ENCODE data around the gene BRSK2.
"Not testable (repeated sequence)": the region's sequence is repeated elsewhere in the genome, so short reads cannot be mapped to it uniquely, and the experiment has no call there.

The BRSK2 gene

DNA sequence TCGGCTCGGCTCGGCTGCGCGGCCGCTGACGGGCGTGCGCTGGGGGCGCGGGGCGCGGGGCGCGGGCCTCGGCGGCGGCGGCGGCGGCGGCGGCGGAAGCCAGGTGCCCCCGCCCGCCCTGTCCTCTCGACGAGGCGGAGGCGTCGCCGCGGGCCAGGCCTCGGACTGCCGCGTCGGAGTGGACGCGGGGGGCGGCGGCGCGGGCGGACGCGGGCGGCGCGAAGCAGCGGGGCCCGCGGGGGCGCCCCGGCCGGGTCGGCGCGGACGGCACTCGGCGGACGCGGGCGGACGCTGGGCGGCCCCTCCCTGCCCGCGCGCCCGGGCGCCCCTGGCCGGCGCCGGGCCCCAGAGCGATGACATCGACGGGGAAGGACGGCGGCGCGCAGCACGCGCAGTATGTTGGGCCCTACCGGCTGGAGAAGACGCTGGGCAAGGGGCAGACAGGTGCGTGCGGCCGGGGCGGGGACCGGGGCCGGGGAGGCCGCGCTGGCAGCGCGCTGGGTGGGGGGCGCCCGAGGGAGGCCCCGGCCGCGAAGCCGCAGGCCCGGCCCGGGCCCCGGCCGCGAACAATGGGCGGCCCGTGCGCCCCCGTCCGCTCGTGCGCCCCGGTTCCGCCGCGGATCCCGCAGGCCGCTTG, at the start of gene BRSK2:
BRSK2 (plus strand) TSS at position 3 of the 637 bp plus-strand sequence; CDS start at position 354, 351 bp downstream.
- DNase-seq, result no peak

- DNase-seq, result no peak
Observed at GRCh38 chr11:1340111-1340510, 49.6 kb upstream of the BRSK2 start.

DNA sequence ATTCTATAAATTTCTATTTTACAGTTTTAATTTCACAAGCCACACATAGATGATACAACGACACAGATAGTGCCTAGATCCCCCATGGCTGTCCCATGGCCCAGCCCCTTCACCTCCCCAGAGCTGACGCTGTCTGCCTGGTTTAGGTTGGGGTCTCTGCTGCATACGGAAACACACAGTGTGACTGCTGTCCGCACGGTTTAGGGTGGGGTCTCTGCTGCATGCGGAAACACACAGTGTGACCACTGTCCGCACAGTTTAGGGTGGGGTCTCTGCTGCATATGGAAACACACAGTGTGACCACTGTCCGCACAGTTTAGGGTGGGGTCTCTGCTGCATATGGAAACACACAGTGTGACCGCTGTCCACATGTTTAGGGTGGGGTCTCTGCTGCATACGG, 48.5 kb upstream of the BRSK2 start:
- not testable (repeated sequence) for DNase-seq

GRCh38 chr11:1341928-1342524, 47.7 kb upstream of the BRSK2 start:
- no peak for DNase-seq

DNA sequence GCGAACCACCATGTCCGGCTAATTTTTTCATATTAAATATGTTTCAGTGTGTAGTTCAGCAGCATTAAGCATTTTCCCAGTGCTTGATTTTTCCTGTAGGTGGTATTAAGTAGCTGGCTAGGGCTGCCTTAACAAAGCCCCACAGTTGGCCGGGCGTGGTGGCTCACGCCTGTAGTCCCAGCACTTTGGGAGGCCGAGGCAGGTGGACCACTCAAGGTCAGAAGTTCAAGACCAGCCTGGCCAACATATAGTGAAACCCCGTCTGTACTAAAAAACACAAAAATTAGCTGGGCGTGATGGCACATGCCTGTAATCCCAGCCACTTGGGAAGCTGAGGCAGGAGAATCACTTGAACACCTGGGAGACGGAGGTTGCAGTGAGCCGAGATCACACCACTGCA, 46.8 kb upstream of the BRSK2 start:
- no peak for DNase-seq

DNA sequence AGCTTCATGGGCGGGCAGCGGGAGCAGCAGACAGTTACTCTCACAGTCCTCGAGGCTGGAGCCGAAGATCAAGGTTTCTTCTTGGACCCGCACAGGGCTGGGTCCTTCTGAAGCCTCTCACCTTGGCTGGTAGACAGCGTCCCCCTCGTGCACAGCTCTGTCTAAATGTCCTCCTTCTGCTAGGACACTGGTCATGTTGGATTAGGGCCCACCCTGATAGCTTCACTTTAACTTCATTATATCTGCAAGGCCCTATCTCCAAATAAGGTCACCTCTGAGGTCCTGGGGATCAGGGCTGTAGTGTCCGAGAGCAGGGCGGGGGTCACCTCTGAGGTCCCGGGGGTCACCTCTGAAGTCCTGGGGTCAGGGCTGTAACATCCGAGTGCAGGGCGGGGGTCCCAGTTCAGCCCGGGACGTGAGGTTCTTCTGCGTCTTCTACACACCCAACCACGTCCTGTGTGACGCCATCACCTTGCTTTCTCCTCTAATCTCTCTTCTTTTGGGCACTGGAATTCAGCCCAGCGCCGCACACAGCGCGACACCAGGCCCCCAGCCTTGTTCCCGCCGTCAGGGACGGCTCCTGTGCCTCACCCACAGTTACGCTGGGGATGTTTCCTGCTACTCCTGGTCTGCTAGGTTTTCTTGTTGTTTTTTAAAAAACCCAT, 46.2 kb upstream of the BRSK2 start:
- no peak for DNase-seq

- no peak for DNase-seq
Observed at GRCh38 chr11:1344056-1344635, 45.6 kb upstream of the BRSK2 start.

DNA sequence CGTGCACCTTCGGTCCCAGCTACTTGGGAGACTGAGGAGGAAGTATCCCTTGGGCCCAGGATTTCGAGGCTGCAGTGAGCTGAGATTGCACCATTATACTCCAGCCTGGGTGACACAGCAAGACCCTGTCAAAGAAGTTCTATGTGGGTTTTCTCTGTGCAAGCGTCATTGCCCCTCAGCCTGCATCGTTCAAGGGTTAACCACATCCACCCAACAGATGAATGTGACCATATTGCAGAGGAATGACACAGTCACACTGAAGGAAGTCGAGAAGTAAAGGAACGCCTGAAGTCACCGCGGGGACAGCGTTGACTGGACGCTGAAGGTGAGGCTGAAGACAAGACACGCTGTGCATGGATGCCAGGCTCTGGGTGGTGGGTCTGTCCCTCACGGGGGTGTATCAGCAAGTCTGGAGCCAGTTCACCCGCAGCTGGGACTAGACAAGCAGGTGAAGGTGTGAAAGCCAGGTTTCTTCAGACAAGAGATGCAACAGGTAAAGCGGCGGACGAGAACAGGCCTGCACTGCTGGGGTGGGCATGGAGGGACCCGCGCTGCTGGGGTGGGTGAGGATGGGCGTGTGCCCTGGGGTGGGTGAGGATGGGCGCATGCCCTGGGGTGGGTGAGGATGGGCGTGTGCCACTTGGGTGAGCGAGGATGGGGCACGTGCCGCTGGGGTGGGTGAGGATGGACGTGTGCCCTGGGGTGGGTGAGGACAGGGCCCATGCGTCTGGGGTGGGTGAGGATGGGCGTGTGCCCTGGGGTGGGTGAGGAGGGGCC, 43.8 kb upstream of the BRSK2 start:
- no peak for DNase-seq

- DNase-seq, result no peak
Observed at GRCh38 chr11:1346669-1347390, 42.9 kb upstream of the BRSK2 start.

DNA sequence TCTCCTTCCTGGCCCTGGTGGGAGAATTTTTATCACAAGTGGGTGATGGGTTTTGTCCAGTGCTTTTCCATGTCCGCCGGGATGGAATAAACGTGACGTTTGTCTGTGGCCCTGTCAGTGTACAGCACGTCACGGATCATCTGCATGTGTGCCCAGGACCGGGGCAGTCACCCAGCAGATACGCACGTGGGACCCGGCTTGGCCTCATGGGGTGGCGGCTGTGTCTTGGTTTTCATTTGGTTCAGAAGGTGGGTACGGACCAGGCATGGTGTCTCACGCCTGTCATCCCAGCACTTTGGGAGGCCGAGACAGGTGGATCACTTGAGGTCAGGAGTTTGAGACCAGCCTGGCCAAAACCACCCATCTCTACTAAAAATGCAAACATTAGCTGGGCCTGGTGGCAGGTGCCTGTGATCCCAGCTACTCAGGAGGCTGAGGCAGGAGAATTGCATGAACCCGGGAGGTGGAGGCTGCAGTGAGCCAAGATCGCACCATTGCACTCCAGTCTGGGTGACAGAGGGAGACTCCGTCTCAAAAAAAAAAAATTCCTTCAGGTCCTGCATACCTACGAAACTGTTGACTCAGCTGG, 42.2 kb upstream of the BRSK2 start:
- not testable (repeated sequence) for DNase-seq

GRCh38 chr11:1348146-1348795, 41.5 kb upstream of the BRSK2 start:
- DNase-seq, result no peak

- no peak for DNase-seq
Observed at GRCh38 chr11:1348796-1349326, 40.9 kb upstream of the BRSK2 start.

DNA sequence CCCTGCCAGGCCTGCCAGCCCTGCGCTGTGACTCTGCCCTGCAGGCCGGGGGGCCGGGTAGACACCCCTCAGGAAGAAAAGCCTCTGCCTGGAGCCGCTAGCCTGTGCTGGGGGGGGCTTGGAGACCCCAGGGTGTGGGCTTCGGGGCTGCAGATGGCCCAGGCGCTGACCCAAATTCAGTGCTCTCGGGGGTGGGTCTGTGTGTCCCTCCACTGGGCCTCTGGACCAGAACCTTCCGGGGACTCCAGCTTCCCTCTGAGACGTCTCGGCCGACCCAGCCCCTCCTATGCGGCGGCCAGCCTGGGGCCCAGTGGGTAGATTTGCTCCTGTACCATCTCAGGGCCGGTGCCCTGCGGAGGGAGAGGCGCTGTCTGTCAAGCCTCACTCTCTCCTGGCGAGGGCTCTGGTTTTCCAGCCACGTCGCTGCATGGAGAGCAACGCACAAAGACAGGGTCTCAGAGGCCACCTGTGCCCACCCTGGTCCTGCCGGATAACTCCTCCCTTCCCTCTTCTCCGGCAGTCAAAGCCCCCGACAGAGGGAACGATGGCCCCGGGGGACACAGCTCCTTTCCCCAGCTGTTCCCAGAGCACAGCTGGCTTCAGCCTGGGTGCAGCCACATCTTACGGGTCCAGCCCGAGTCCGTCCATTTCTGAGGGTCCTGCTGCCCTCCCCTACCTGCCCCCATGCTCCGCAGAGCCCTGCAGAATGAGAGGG, 40.2 kb upstream of the BRSK2 start:
- DNase-seq, result no peak

DNA sequence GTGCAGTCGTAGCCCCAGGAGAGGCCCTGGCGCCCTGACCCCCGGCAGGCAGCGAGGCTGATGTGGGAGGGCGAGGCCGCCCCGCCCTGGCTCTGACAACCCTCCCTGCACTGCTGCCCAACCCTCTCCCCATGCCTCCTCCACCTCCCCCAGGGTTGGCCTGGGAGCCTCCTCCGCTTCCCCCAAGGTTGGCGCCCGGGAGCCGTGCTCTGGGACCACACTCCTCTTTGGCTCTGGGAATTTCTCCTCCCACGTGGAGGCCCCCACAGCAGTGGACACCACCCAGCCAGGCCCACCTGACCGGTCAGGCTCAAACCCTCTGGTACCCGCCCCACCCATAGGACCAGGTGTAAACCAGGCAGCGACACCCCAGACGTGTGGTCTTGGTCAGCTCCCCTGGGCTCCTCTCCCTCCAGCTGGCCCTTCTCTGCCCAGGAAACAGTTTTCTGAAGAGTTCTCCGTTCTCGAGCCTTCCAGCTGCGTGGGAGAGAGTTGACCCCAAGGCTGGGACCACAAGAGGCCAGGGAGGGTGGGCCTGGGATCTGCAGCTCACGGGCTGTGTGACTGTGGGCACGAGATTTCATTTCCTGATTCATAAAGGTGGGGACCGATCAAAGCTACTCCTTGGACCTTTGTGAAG, 39.5 kb upstream of the BRSK2 start:
- DNase-seq, result no peak

- DNase-seq, result peak; percentile 20
Observed at GRCh38 chr11:1351278-1351937, 38.3 kb upstream of the BRSK2 start.

GRCh38 chr11:1352696-1353382, 36.9 kb upstream of the BRSK2 start:
- DNase-seq, result no peak

- DNase-seq, result no peak
Observed at GRCh38 chr11:1353383-1354124, 36.2 kb upstream of the BRSK2 start.

All from NCI-H526 treated with DMSO at 0.1 percent for 48 hours (cell line).